Measurements from ENCODE around the gene GTPBP4.

DNA sequence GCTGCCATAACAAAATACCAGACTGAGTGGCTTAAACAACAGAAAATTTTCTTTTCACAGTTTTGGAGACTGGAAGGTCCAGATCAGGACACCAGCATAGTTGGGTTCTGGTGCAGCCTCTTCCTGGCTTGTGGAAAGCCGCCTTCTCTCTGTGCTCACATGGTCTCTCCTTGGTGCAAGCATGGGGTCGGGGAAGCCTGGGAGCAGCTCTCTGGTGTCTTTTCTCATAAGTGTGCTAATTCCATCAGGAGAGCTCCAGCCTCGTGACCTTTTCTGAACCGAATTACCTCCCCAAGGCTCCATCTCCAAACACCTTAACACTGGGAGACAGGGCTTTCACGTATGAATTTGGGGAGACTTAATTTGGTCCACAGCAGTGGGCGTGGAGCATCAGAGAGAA lies 4.8 kb upstream of the GTPBP4 start:
- TF ChIP-seq, protein P1, sequence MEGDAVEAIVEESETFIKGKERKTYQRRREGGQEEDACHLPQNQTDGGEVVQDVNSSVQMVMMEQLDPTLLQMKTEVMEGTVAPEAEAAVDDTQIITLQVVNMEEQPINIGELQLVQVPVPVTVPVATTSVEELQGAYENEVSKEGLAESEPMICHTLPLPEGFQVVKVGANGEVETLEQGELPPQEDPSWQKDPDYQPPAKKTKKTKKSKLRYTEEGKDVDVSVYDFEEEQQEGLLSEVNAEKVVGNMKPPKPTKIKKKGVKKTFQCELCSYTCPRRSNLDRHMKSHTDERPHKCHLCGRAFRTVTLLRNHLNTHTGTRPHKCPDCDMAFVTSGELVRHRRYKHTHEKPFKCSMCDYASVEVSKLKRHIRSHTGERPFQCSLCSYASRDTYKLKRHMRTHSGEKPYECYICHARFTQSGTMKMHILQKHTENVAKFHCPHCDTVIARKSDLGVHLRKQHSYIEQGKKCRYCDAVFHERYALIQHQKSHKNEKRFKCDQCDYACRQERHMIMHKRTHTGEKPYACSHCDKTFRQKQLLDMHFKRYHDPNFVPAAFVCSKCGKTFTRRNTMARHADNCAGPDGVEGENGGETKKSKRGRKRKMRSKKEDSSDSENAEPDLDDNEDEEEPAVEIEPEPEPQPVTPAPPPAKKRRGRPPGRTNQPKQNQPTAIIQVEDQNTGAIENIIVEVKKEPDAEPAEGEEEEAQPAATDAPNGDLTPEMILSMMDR (IDR thresholded peaks at IDR 0.05): no peak
- TF ChIP-seq POLR2A (IDR thresholded peaks at IDR 0.05): no peak

Measured in right lobe of liver (tissue), 4 donors.